Measurements from ENCODE around the gene GDF15.

DNA sequence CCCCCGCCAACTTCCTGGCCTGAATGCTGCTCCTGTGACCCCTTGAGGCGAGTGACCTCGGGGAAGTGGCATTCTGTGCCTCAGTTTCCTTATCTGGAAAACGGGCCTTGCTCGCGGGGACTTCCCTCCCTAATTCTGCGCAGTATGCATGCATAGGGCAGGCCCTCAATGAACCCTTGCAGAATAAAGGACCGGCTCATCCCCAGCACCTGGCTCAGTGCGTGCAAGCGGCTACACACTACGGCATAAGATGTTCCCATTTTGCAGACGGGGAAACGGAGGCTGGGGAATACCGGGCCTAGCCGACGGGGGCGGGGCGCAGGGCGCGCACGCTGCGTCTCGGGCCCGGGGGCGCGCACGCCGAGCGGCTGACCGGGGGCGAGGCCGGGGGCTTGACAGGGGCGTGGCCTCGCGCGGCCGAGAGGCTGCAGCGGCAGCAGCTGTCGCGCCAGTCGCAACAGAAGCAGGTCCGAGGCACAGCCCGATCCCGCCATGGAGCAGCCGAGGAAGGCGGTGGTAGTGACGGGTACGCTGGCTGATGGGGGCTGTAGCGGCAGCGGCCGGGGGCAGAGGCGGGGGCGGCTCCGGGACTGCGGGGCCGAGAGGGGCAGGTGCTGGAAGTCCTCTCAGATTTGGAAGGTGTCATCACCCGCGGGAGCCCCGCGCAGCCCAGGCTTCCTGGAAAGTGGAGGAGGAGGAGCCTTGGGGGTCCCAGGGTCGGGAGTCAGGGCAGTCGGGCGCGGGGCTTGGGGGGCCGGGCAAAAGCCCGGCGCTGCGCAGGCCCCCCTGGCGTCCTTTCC, 45.6 kb upstream of the GDF15 start, which contains the start of gene PGPEP1:
- peak; percentile 26 to 73 for TF ChIP-seq POLR2A (IDR thresholded peaks at IDR 0.05)
- TF ChIP-seq, protein P1, sequence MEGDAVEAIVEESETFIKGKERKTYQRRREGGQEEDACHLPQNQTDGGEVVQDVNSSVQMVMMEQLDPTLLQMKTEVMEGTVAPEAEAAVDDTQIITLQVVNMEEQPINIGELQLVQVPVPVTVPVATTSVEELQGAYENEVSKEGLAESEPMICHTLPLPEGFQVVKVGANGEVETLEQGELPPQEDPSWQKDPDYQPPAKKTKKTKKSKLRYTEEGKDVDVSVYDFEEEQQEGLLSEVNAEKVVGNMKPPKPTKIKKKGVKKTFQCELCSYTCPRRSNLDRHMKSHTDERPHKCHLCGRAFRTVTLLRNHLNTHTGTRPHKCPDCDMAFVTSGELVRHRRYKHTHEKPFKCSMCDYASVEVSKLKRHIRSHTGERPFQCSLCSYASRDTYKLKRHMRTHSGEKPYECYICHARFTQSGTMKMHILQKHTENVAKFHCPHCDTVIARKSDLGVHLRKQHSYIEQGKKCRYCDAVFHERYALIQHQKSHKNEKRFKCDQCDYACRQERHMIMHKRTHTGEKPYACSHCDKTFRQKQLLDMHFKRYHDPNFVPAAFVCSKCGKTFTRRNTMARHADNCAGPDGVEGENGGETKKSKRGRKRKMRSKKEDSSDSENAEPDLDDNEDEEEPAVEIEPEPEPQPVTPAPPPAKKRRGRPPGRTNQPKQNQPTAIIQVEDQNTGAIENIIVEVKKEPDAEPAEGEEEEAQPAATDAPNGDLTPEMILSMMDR (IDR thresholded peaks at IDR 0.05) = peak in 1 of 6 experiments; percentile 25

Measured in adrenal gland (tissue), 5 donors.